Tibial nerve (tissue), 4 donors: ENCODE data around the gene BCKDHA.

Experiments used
- CTCF ChIP-seq, 5 experiments: fragments of 200-600 bp in 3 of 5; fragments of 450-650 bp in 2 of 5; sonication (generic) in 3 of 5; IDR thresholded peaks; one replicate each; pipeline ENCODE4 v1.5.1; 2016 to 2019; ENCODE audit warnings: antibody characterized with exemption in 5 of 5, mild to moderate bottlenecking in 3 of 5, moderate library complexity in 2 of 5
- EP300 ChIP-seq, 2 donors: sonication (generic); formaldehyde crosslinking; IDR thresholded peaks; one replicate each; pipeline ENCODE4 v1.6.1; 2017; ENCODE audit warnings: antibody characterized with exemption in 2 of 2, mild to moderate bottlenecking in 1 of 2
- POLR2A ChIP-seq, 2 donors: fragments of 450-650 bp; IDR thresholded peaks; one replicate each; pipeline ENCODE4 v1.6.1; 2017; ENCODE audit warnings: antibody characterized with exemption in 2 of 2, mild to moderate bottlenecking in 2 of 2, moderate library complexity in 2 of 2

DNA sequence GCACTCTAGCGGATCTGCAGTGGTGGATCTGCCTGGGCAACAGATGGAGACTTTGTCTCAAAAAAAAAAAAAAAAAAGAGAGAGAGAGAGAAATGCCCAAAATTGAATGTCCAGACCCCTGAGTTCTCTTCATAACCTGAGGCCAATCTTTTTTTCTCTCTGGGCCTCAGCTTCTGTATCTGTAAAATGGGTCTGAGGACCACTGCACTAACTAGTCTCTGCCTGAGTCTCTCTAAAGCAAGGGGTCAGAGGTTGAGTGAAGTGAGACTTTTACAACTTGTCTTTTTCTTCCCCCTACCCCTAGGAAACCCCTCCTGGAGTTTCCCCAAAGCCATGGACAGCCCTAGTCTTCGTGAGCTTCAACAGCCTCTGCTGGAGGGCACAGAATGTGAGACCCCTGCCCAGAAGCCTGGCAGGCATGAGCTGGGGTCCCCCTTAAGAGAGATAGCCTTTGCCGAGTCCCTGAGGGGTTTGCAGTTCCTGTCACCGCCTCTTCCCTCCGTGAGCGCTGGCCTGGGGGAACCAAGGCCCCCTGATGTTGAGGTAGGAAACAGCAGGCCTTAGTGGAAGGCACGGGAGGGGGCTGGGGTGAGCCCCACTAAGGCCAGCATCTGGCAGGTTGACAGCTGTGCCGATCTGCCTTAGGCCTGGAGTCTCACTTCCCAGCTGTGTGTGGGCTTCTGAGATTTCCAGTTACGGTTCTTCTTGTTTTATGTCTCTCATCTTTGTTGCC, 19.5 kb upstream of the BCKDHA start:
- TF ChIP-seq EP300 (IDR thresholded peaks at IDR 0.05): no peak
- TF ChIP-seq CTCF (IDR thresholded peaks at IDR 0.05): no peak
- no peak for TF ChIP-seq POLR2A (IDR thresholded peaks at IDR 0.05)
